ENCODE measurements around the gene ASAP3.
A peak's percentile ranks its signal among the peaks of the same experiment; 100 is the strongest.

ASAP3 gene

DNA sequence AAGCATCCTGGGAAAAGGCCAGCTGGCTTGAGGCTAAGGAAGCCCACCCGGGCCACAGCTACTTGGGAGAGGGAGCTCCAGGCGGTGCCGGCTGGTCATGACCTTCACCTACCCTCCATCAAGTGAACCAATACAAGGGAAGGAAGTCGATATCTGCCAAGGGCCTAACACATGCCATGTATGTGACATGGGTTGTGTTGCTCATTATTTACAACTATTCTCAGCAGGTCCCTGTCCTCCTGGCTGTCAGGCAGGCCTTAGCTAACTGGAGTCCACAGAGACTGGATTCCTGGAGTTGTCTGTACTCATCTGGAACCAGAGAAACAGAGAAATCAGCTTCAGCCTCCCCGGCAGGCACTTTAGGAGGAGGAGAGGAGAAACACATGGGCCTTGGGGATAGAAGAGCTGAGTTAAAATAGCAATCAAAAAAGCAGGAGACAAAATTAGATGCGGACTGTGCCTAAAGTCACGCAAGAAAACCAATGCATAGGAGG is 75.1 kb downstream of the ASAP3 start:
- CTCF ChIA-PET, result interaction anchor here (2.4 kb wide), 1 partner anchor 15 kb away, joined by 6 read pairs; no protein-coding TSS in a partner anchor
- no peak overlapping the region for H3K4me3 ChIP-seq (ENCODE audit: low read depth, low read length)
- no peak for DNase-seq (ENCODE audit: low read depth, low spot score)
- no peak for TF ChIP-seq CTCF (IDR thresholded peaks at IDR 0.05; ENCODE audit: insufficient read depth, low read length, missing control alignments)
- POLR2A ChIA-PET, result interaction anchor here (0.8 to 0.9 kb wide), 2 partner anchors 65 kb away, joined by 3 to 4 read pairs; partner anchors contain the start of gene HNRNPR

DNA sequence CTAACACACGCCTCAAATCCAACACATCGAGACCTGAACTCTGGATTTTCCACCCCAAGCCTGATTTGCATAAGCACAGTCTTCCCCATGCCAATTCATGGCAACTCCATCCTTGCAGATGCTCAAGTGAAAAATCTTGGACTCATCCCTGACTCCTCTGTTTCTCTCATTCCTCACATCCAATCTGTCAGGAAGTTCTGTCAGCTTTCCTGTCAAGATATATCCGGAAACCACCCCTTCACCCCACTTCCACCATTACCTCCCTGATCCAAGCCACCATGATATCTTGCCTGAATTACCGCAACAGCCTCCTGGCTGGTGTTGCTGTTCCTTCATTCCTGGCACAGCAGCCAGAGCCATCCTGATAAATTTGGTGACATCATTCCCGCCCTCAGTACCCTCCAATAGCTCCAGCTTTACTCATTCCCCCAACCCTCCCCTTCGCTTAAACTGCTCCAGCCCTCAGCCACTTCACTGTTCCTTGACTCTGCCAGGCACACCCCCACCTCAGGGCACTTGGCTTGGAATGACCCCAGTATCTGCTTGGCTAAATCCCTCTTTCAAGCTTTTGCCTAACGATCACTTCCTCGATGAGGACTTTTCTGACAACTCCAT is 76.9 kb downstream of the ASAP3 start:
- H3K4me3 ChIP-seq (ENCODE audit: low read depth, low read length), result no peak overlapping the region
- CTCF ChIA-PET, result interaction anchor here (1.3 kb wide), 1 partner anchor 15 kb away, joined by 3 read pairs; no protein-coding TSS in a partner anchor
- TF ChIP-seq CTCF (IDR thresholded peaks at IDR 0.05; ENCODE audit: insufficient read depth, low read length, missing control alignments), result no peak
- POLR2A ChIA-PET, result no interaction called here
- DNase-seq (ENCODE audit: low read depth, low spot score), result no peak

DNA sequence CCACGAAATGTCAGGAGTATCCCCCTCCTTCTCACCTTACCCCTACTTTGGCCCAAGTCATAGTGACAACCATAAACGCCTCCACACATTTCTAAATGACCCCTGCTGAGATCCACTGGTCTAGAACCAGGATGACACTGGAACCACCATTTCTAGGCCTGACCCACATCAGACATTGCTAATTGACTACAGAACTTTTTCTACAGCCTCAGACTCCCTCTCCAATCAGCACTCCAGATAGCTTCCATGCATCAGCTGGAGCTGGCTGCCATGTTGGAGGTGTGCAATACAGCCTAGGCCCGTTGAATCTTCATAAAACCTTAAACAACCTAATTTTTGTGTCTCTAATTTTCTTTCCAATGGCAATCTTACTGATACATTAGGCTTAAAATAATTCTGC is 78.0 kb downstream of the ASAP3 start:
- POLR2A ChIA-PET, result no interaction called here
- CTCF ChIA-PET, result interaction anchor here (0.9 to 2.2 kb wide), 6 partner anchors 16 to 223 kb away, joined by 3 to 5 read pairs (median 3); no protein-coding TSS in a partner anchor

GRCh38 chr1:23403735-23404486 is 80.1 kb downstream of the ASAP3 start:
- H3K4me3 ChIP-seq (ENCODE audit: low read depth, low read length), result no peak overlapping the region; the same call in 1 of the 2 replicates
- peak; percentile 92 for TF ChIP-seq CTCF (IDR thresholded peaks at IDR 0.05; ENCODE audit: insufficient read depth, low read length, missing control alignments)
- DNase-seq (ENCODE audit: low read depth, low spot score), result peak; percentile 76
- CTCF ChIA-PET, result interaction anchor here (0.6 to 3.6 kb wide), 47 partner anchors 8 to 231 kb away, joined by 3 to 43 read pairs (median 5); partner anchors contain the start of genes HNRNPR, TCEA3 and ZNF436
- POLR2A ChIA-PET, result interaction anchor here (0.7 to 2.5 kb wide), 5 partner anchors 10 to 61 kb away, joined by 4 to 17 read pairs (median 6); partner anchors contain the start of genes HNRNPR and ZNF436

More for the DNA sequence above, 78.0 kb downstream of the ASAP3 start:
- DNase-seq (ENCODE audit: low read depth, low spot score), result no peak
- TF ChIP-seq CTCF (IDR thresholded peaks at IDR 0.05; ENCODE audit: insufficient read depth, low read length, missing control alignments), result no peak
- no peak overlapping the region for H3K4me3 ChIP-seq (ENCODE audit: low read depth, low read length)

DNA sequence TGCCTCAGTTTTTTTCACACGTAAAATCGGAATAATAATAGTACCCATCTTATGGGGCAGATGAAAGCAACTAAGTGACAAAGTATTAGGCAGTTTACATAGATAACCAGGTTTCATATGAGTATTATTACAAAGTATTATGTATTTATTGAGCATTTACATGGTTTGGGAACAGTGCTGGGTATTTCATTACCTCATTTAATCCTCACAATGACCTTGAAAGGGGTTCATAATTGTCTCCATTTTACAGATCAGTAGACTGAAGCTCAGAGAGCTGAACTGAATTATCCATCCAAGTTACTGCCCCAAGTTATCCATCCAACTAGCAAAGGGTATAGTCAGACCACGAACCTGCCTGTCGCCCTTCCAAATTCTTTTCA is 80.6 kb downstream of the ASAP3 start:
- TF ChIP-seq CTCF (IDR thresholded peaks at IDR 0.05; ENCODE audit: insufficient read depth, low read length, missing control alignments), result no peak
- POLR2A ChIA-PET, result interaction anchor here (1.1 to 2.5 kb wide), 4 partner anchors 9 to 61 kb away, joined by 4 to 17 read pairs (median 9); partner anchors contain the start of gene HNRNPR
- H3K4me3 ChIP-seq (ENCODE audit: low read depth, low read length), result no peak overlapping the region
- DNase-seq (ENCODE audit: low read depth, low spot score), result no peak
- CTCF ChIA-PET, result interaction anchor here (0.7 to 3.6 kb wide), 41 partner anchors 9 to 231 kb away, joined by 3 to 43 read pairs (median 5); partner anchors contain the start of genes TCEA3 and ZNF436

GRCh38 chr1:23403038-23403336 is 81.0 kb downstream of the ASAP3 start:
- ChIA-PET POLR2A (interaction anchor here (1.1 to 2.5 kb wide), 4 partner anchors 9 to 60 kb away, joined by 4 to 17 read pairs (median 9); partner anchors contain the start of gene HNRNPR), CTCF (interaction anchor here (0.7 to 3.6 kb wide), 21 partner anchors 9 to 232 kb away, joined by 3 to 43 read pairs (median 4); partner anchors contain the start of gene TCEA3)
- no peak for DNase-seq (ENCODE audit: low read depth, low spot score)
- H3K4me3 ChIP-seq (ENCODE audit: low read depth, low read length), result no peak overlapping the region
- no peak for TF ChIP-seq CTCF (IDR thresholded peaks at IDR 0.05; ENCODE audit: insufficient read depth, low read length, missing control alignments)

All from AG04449 (cell line).